Thyroid gland (tissue), 4 donors: ENCODE data around the gene OGFR. TPM values are rescaled to one million over a fixed set of nuclear protein-coding genes. Genes with fewer than 3 reads are reported as not detected.

Source experiments
- DNase-seq, 2 donors: peaks; one replicate each; pipeline ENCODE4 v3.0.0-alpha.2; 2019
- H3K27ac ChIP-seq, 3 donors: fragments of 200-600 bp; sonication (generic); 1 replicate in 2 of 3; 2 replicates in 1 of 3; pipeline ENCODE4 v1.5.1; 2016 to 2019; ENCODE audit warnings: mild to moderate bottlenecking in 1 of 3, moderate library complexity in 1 of 3
- H3K27me3 ChIP-seq: fragments of 200-600 bp; sonication (generic); one replicate; pipeline ENCODE4 v1.5.1; 2019
- H3K36me3 ChIP-seq, 2 donors: fragments of 200-600 bp; sonication (generic); one replicate each; pipeline ENCODE4 v1.5.1; 2016 to 2019
- H3K4me1 ChIP-seq, 2 donors: fragments of 200-600 bp; sonication (generic); one replicate each; pipeline ENCODE4 v1.5.1; 2017 to 2019
- H3K4me3 ChIP-seq, 3 donors: fragments of 200-600 bp; sonication (generic); replicated peaks in 1 of 3; 1 replicate in 2 of 3; 2 replicates in 1 of 3; pipeline ENCODE4 v1.5.1; 2016; ENCODE audit warnings: mild to moderate bottlenecking in 1 of 3
- H3K9me3 ChIP-seq: fragments of 200-600 bp; sonication (generic); one replicate; pipeline ENCODE4 v1.5.1; 2017
- POLR2A ChIP-seq, 2 donors: fragments of 450-650 bp; IDR thresholded peaks; one replicate each; pipeline ENCODE4 v1.6.1; 2017; ENCODE audit warnings: antibody characterized with exemption in 2 of 2, mild to moderate bottlenecking in 2 of 2, moderate library complexity in 1 of 2
- WGBS, 2 donors: methylation state at CpG; one replicate each; pipeline ENCODE4 v1.1.5; 2017; 5-methylcytosine and 5-hydroxymethylcytosine counted together
- intact Hi-C: fragments of 100-400 bp; cut with DNase I; formaldehyde crosslinking; loops from one replicate; pipeline ENCODE4 v1.15.1; 2023
- total RNA-seq, 4 donors: library from RNA; depleted of rRNA; stranded (reverse); fragments of >200 nt; gene quantifications; one replicate each; pipeline ENCODE4 v1.2.3, GENCODE V29; 2016
- TF ChIP-seq, protein P1 (sequence below), 6 experiments: fragments of 200-600 bp in 3 of 6; fragments of 450-650 bp in 3 of 6; sonication (generic) in 3 of 6; IDR thresholded peaks; one replicate each; pipeline ENCODE4 v1.5.1; 2016 to 2019; ENCODE audit warnings: antibody characterized with exemption in 6 of 6, mild to moderate bottlenecking in 2 of 6, inconsistent platforms in 1 of 6, moderate library complexity in 1 of 6

Gene OGFR
- total RNA-seq, 4 donors from 2014 or later: 50.0 to 67.6 (median 63.7) TPM

DNA sequence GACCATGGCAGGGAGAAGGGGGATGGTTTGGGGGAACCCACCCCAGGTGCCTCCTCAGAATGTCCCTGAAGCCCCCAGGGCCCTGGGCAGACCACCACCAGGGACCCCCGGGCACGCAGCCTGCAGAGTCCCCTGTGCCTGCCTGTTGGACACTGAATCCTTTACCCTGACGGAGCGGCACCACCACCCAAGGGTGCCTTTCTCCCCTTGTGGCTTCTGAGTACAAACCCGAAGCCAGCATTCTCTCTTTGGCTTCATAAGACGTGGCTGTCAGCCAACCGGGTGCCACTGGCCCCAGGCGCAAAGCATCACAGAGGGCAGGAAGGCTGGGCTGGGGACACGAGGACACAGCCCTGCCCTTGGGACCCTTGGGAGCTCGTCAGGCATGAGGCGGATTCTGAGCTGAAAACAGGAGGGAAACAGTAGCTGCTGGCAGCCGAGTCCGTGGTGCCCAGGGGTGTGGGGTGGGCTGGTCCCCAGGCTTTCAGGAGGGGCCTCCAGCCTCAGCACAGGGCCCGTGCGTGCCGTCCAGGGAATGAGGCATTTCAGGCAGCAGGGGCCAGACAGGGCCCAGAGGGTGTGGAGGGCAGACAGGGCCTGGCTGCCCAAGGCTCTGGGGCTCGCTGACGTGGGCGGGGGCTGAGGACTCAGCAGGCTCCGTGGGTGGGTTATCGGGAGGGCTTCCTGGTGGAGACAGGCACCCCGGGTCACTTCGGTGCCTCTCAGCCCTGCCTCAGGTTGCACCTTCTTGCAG, 15.8 kb downstream of the OGFR start:
- H3K9me3 ChIP-seq: no peaks in the 10 kb centered on the region
- H3K4me1 ChIP-seq: peaks cover 36 to 74% of the 10 kb centered on the region in 2 donors
- DNase-seq: no peak
- TF ChIP-seq POLR2A (IDR thresholded peaks at IDR 0.05): no peak
- TF ChIP-seq, protein P1, sequence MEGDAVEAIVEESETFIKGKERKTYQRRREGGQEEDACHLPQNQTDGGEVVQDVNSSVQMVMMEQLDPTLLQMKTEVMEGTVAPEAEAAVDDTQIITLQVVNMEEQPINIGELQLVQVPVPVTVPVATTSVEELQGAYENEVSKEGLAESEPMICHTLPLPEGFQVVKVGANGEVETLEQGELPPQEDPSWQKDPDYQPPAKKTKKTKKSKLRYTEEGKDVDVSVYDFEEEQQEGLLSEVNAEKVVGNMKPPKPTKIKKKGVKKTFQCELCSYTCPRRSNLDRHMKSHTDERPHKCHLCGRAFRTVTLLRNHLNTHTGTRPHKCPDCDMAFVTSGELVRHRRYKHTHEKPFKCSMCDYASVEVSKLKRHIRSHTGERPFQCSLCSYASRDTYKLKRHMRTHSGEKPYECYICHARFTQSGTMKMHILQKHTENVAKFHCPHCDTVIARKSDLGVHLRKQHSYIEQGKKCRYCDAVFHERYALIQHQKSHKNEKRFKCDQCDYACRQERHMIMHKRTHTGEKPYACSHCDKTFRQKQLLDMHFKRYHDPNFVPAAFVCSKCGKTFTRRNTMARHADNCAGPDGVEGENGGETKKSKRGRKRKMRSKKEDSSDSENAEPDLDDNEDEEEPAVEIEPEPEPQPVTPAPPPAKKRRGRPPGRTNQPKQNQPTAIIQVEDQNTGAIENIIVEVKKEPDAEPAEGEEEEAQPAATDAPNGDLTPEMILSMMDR (IDR thresholded peaks at IDR 0.05): no peak
- no peak overlapping the region for H3K4me3 ChIP-seq
- 69 to 87% methylated on average over 12 to 22 of the region's 23 CpGs for WGBS, 2 donors
- peak overlapping the region in 1 of 3 donors; percentile 54 for H3K27ac ChIP-seq
- no peaks in the 10 kb centered on the region for H3K27me3 ChIP-seq
- intact Hi-C loops: no loop called here
- H3K36me3 ChIP-seq: no peaks in the 10 kb centered on the region

DNA sequence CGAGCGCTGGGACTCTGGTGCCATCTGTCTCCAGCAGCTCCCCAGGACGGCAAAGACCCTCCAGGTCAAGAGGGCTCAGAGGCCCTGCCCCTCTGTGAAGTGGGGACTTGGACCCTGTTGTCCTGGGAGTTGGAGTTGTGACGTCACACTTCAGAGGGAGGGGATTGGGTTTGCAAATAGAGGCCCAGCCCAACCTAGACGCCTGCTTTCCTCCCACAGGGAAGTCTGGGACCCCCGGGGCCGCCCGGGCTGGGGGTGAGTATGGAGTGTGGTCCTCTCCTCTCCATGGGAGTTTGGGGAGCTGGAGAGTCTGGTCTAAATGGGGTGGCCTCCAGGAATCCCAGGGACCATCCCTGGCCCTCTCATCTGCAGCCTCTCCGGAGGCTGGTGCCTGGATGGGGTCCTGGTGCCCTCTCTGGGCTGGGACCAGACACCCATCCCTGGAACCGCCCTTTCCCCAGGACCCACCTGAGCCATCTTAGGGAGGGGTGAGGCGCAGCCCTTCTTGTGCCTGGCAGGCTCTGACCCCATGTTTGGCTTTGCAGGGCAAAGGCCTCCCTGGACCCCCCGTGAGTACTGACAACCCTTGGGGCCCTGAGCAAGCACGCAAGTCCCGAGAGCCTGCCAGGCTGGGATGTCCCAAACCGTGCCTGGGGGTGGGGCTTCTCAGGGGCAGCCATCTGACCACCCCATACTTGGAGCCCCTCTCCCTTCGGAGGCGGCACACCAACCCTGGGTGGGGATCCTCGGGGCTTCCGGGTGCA, 16.5 kb downstream of the OGFR start:
- DNase-seq: no peak
- Histone ChIP-seq H3K36me3 (no peaks in the 10 kb centered on the region), H3K27ac (no peak overlapping the region), H3K27me3 (no peaks in the 10 kb centered on the region), H3K4me3 (no peak overlapping the region), H3K9me3 (no peaks in the 10 kb centered on the region), H3K4me1 (peaks cover 29 to 69% of the 10 kb centered on the region in 2 donors)
- WGBS, 2 donors: 92% methylated on average over 5 to 17 of the region's 19 CpGs
- no peak for TF ChIP-seq POLR2A (IDR thresholded peaks at IDR 0.05)
- TF ChIP-seq, protein P1 (IDR thresholded peaks at IDR 0.05): no peak
- intact Hi-C loops: no loop called here

DNA sequence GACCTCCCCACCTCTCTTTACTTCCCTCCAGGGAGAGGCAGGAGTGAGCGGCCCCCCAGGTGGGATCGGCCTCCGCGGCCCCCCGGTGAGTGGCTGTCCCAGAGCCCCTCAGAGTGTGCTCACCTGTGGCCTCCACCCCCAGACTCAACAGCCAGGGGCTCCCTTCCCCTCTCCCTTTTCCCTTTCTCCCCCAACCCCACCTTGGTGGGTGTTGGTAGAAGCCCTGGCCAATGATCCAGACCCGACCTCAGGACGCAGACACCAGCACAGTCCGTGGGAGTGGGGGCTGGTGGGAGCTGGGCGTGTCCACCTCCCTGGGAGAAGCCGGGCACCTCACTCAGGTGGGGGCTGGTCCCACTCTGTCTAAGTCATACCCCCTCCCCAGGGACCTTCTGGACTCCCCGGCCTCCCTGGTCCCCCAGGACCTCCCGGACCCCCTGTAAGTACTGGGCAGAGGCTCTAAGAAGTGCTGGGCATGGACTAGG, 17.1 kb downstream of the OGFR start:
- TF ChIP-seq, protein P1 (IDR thresholded peaks at IDR 0.05): no peak
- no peak for TF ChIP-seq POLR2A (IDR thresholded peaks at IDR 0.05)

DNA sequence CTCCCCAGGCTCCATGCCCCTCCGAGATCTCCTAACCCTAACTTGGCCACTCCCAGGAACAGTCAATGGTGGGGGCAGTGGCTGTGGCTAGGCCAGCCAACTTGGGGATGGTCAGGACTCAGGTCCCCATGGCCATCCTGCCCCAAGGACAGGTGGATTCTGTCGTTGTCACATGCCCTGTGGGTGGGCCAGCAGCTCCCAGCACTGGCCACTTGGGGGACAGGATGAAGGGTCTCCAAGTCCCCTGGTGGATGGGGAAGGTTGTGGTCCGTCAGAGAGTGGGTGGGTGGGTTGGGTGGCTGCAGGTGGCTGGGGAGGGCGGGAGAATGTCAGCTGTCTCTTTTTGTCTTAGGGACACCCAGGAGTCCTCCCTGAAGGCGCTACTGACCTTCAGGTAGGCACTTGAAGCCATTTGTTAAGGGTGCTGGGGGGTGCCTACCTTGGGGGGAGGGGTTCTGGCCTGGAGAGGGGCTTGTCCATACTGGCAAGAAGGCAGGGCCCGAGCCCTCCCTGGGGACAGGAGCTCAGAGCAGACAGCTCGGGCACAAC, 17.7 kb downstream of the OGFR start:
- 75 to 93% methylated on average over 1 to 5 of the region's 7 CpGs for WGBS, 2 donors
- peak overlapping the region in 1 of 3 donors; percentile 36 for H3K27ac ChIP-seq
- no peaks in the 10 kb centered on the region for H3K9me3 ChIP-seq

More for the DNA sequence above, 17.1 kb downstream of the OGFR start:
- Histone ChIP-seq H3K36me3 (no peaks in the 10 kb centered on the region), H3K4me3 (no peak overlapping the region), H3K27me3 (no peaks in the 10 kb centered on the region), H3K9me3 (no peaks in the 10 kb centered on the region), H3K27ac (no peak overlapping the region), H3K4me1 (peaks cover 25 to 68% of the 10 kb centered on the region in 2 donors)
- intact Hi-C loops: no loop called here
- WGBS, 2 donors: 93 to 94% methylated on average over 12 of the region's 12 CpGs
- no peak for DNase-seq

More for the DNA sequence above, 17.7 kb downstream of the OGFR start:
- DNase-seq: no peak
- H3K4me1 ChIP-seq: peaks cover 28 to 70% of the 10 kb centered on the region in 2 donors
- no peak for TF ChIP-seq POLR2A (IDR thresholded peaks at IDR 0.05)
- TF ChIP-seq, protein P1 (IDR thresholded peaks at IDR 0.05): no peak
- intact Hi-C loops: no loop called here
- H3K36me3 ChIP-seq: no peaks in the 10 kb centered on the region
- H3K4me3 ChIP-seq: no peak overlapping the region
- no peaks in the 10 kb centered on the region for H3K27me3 ChIP-seq
